ENCODE results near the gene YPEL5.
A peak's percentile ranks its signal among the peaks of the same experiment; 100 is the strongest.
"Not testable (repeated sequence)": the region's sequence is repeated elsewhere in the genome, so short reads cannot be mapped to it uniquely, and the experiment has no call there.

YPEL5 gene
- 948 to 1,626 reads per million in 2 donors for total RNA-seq

DNA sequence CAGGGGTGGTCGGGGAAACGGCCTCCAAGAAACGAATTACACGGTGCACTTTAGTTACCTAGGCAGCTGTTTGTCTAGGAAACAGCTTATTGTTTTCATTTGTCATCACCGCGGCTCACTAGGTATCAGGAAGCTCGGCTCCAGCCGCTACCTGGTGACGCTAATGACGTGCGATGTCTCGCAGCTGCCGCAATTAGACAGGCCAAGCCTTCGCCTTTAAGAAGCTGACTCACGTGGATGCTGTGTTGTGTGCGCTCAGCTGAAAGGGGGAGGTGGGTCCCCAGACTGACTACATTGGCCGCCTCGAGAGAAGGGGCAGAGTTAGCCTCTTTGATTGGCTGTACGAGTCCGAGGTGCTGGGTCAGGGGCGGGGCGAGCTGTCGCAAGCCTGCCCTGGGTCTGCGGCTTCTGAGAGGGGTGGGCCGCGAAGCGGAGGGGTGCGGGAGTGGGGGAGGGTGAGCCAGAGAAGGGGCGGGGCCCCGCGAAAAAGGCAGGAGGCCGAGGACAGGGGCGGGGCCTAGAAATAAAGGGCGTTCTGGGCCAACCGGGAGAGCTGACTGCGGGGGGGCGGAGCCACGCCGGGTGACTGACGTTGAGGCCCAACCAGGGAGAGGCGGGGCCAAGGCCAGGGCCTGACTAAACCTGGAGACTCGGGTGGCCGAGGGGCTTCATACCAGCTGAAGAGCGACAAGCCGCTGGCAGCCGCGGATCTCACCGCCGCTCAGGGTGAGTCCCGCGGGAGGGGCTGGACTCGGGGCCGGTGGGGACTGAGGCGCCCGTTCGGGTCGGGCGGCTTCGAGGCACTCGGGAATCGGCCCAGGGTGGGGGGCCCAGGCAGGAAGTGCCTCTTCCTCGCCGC is at the start of gene YPEL5:
Gene YPEL5, plus strand, starts transcription at position 671 of the 859 bp plus-strand sequence. CDS start 9,645 bp downstream, outside the sequence.
- peak; percentile 98 to 100 (median 100) for DNase-seq

GRCh38 chr2:30098266-30099005 is 48.4 kb upstream of the YPEL5 start:
- no peak for DNase-seq

DNA sequence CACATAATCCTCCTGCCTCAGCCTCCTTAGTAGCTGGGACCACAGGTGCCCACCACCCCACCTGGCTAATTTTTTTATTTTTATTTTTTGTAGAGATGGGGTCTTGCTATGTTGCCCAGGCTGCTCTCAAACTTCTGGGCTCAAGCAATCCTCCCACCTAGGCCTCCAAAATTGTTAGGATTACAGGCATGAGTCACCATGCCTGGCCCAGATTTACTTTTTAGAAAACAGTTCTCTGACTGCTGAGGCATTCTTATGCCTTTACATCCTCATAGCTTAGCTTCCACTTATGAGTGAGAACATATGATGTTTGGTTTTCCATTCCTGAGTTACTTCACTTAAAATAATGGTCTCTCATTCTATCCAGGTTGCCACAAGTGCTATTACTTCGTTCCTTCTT is 47.4 kb upstream of the YPEL5 start:
- not testable (repeated sequence) for DNase-seq

- DNase-seq: not testable (repeated sequence)
Measured at GRCh38 chr2:30100691-30101090, 46.1 kb upstream of the YPEL5 start.

GRCh38 chr2:30104307-30104706 is 42.5 kb upstream of the YPEL5 start:
- DNase-seq: no peak

GRCh38 chr2:30105556-30105955 is 41.3 kb upstream of the YPEL5 start:
- DNase-seq: no peak

- no peak for DNase-seq
Measured at GRCh38 chr2:30106543-30106942, 40.3 kb upstream of the YPEL5 start.

DNA sequence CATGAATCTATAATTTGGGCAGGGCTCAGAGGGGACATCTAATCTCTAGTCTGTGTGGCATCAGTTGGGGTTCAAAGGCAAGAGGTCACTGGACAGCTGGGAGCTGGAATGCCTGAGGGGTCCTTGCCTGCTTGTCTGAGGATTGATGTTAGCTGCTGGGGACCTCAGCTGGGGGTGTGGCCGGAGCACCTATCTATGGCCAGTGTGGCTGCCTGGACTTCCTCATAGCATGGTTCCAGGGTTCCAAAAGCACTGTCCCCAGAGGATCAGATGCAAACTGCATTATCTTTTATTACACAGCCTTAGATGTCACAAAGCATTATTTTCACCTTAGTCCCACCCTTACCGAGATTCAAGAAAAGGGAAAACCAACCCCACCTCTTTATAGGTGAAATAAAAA is 38.6 kb upstream of the YPEL5 start:
- no peak for DNase-seq

GRCh38 chr2:30108851-30109250 is 38.0 kb upstream of the YPEL5 start:
- no peak for DNase-seq

DNA sequence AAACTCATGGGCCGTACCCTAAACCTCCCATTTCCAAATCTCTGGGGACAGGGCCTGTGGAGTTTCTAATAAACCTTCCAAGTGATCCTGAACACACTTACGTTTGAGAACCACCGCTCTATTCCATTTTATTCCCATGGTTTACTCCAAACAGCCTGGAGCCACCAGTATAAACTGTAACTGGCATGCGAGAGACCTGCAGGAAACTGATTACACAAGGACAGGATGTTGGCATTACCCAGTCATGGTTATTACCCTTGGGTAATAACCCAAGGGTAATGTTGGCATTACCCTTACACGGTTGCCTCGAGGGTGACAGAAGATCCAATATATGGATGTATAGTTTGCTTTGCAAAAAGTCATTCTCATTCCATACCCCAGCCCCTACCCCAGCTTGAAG is 37.0 kb upstream of the YPEL5 start:
- no peak for DNase-seq

DNA sequence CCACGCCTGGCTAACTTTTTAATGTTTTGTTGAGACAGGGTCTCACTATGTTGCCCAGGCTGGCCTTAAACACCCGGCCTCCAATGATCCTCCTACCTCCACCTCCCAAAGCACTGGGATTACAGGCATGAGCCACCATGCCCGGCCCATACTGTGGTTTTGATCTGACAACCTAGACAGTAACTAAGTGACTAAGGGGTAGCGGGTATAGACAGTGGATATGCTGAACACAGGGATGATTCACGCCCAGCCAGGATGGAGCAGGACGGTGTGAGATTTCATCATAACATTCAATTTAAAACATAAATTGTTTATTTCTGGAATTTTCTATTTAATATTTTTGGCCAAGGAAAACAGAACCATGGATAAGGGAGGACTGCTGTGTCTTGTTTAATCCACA is 36.0 kb upstream of the YPEL5 start:
- no peak for DNase-seq

DNA sequence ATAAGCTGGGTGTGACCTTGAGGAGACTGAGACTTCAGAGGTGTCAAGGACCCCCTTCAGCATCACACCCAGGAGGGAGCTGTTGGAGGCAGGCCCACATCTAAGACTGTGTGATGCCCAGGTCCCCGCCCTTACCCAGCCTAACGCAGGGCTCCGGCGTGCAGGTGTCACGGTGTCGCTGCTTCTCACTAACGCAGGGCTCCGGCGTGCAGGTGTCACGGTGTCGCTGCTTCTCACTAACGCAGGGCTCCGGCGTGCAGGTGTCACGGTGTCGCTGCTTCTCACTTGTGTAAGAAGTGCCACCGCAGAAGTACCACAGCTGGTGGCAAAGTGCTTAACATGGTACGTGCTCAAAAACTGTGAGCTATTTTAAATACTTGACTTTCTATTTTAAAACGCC is 35.6 kb upstream of the YPEL5 start:
- DNase-seq: not testable (repeated sequence)

DNA sequence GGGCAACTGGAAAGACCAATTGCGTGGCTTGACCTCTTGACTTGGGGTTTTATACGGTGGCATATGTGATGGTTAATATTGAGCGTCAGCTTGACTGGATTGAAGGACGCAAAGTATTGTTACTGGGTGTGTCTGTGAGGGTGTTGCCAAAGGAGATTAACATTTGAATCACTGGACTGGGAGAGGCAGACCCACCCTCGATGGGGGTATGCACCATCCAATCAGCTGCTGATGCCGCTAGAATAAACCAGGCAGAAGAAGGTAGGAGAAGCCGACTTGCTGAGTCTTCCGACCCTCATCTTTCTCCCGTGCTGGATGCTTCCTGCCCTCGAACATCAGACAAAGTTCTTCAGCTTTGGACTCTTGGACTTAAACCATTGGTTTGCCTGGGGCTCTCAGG is 34.2 kb upstream of the YPEL5 start:
- no peak for DNase-seq

DNA sequence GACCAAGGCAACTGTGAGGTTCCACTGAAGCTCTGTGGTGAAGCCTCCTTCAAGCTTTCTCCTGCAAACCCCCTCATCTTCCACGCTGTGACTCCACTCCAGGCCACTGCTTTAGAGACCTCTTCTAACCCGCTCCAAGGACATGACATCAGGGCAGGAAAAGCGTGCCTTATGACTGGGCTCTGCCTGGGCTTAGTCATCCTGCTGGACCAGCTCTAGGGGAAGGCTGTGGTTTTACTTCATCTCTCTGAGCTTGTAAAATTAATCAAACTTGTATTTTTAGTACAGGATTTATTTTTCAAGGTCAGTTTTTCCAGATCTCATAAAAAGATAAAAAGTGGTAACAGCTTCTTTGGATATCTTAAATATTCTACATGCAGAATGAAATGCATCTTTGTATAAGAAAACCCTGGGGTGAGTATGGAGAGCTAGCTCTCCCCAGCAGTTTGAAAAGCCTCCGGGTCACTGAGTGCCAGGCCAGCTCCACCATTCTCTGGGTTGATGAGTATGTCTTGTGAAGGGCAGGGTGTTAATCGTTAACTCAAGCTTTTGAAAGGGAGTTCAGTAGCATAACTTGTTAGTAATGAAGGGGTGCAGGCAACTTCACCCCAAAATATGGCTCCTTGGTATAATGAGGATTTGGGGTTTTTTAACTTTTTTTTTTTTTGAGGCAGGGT is 33.1 kb upstream of the YPEL5 start:
- DNase-seq: no peak

- peak in 4 of 5 experiments; percentile 3 to 48 (median 21) for DNase-seq
Measured at GRCh38 chr2:30115141-30115980, 31.4 kb upstream of the YPEL5 start.

- no peak for DNase-seq
Measured at GRCh38 chr2:30115981-30116285, 30.9 kb upstream of the YPEL5 start.

DNA sequence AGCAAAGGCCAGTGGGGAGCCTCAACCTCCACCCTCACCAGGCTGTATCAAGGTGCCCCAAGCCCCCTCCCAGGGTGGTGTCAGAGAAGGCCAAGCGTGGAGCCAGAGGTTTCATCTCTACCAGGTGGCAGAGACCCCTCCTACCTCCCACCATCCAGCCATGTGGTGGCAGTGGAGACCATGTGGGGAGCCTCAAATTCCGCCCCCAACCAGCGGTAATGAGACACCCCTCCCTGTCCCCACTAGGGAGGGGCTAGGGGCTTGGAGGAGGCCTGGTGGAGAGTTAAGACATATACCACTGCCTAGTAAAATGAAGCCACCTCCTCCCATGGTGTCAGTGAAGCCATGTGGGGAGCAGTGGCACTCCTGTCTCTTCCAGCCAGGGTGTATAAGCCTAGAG is 24.4 kb upstream of the YPEL5 start:
- no peak for DNase-seq

GRCh38 chr2:30127016-30127893 is 19.6 kb upstream of the YPEL5 start:
- no peak for DNase-seq

- no peak for DNase-seq
Measured at GRCh38 chr2:30134582-30134981, 12.2 kb upstream of the YPEL5 start.

GRCh38 chr2:30135541-30135940 is 11.3 kb upstream of the YPEL5 start:
- no peak for DNase-seq

DNA sequence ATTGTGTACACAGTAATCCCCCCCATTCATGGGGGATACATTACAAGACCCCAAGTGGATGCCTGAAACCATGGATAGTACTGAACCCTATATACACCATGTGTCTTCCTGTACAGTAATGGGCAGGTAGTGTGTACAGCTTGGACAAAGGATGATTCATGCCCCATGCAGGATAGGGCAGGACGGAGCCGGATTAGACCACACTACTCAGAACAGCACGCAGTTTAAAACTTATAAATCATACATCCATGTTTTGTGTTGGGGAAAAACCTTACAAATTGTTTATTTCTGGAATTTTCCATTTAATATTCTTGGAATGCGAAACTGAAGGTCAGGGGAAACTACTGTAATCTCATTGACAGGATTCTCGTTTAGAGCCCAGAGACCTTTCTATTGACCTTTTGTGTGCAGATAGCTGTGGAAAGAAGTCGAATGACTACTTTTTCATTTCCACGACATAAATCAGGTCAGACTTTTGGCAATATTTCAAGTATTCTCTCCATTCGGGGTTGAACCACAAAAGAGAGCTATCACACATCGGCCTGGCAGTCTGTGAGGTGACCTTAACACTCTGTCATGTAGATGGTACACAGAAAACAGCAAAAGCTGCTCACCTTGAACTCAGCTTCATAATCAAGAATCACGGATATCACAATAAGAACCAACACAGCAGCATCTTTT is 9.9 kb upstream of the YPEL5 start:
- no peak for DNase-seq
